GM18511 (cell line): ENCODE results near the gene ZFHX3.

Experiments used
- ATAC-seq: cut with Tn5 transposase; IDR thresholded peaks from one replicate; pipeline ENCODE4 v1.9.1; 2021; ENCODE audit warnings: mild to moderate bottlenecking, moderate library complexity; ENCODE audit not compliant: unreplicated experiment

The ZFHX3 gene

DNA sequence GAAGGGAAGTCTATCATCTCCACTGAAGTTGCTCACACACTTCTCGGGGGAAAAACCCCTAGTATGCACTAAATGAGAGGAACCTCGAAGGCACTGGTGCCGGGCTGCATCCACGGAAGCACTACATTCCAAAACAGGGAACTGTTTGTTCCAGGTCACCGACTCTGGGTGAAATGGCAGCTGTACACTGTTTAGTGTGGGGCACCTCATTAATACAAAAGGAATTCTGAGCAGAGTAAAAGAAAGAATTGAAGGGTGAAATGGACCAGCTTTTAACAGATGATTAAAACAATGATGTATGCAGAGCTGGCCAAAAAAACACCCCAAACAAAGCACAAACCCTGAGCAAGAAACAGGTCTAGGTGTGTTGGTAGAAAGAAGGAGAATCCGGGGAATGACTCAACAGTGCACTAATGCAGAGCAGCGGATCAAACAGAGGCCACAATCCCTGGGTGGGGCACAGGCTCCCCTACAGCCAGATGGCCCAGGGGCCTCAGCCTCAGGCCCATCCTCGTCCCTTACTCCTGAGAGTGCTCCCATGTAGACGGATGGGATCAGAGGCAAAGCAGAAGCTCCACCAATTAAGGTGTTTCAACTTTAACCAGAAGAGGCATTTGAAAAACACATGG is 161.5 kb downstream of the ZFHX3 start:
- no peak for ATAC-seq

DNA sequence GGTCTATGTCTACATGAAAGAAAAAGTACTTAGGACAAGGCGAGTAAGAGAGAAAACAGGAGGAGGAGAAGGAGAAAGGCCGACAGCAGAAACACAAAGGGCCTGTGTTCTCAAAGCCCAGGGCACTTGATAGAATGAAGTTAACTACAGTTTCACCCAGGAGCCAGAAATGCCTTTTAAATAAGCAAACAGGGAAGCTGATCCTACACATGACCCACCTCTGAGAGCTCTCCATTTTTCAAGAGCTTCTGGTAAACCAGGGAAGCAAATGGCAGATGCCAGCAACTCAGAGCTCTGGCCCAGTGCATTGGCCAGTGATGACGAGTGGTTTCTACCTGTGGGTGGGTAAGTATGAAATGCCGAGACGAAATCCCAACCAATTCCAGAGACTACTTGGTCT is 163.4 kb downstream of the ZFHX3 start:
- ATAC-seq = no peak

DNA sequence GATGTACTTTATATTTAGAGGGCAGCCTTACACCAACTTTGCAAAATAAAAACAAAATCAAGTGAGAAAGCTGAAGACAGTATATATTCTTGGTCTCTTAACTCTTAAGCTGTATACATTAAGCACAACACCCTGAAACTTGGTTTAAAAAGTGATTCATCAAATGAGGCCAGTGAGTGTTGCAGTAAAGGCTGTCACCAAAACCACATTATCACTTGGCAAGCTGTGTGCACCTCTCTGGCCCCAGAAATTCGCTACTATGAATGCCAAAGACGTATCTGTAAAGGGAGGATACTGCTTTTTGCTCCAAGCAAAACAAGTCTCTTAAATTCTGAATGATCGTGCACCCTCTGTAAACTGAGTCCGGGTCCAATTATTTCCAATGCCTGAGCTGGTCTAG is 163.9 kb downstream of the ZFHX3 start:
- ATAC-seq = no peak

DNA sequence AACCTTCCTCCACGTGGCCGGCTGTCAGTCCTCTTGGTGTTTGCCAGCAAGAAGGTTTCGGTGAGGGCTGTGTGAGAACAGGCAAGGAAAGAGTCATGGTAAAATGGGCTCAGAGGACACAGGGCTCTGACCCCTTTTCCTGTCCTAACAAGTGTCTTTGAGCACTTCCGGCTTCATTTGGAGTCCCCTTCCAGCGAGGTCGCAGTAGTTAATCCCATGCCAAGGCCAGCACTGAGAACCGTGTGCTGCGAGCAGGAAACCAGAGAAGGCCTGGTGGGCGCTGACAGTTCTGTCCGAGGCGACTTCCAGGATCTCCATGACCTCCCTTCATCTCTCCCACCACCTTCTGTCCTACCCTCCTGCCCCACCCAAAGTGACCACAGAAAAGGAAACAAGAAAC is 168.1 kb downstream of the ZFHX3 start:
- no peak for ATAC-seq

DNA sequence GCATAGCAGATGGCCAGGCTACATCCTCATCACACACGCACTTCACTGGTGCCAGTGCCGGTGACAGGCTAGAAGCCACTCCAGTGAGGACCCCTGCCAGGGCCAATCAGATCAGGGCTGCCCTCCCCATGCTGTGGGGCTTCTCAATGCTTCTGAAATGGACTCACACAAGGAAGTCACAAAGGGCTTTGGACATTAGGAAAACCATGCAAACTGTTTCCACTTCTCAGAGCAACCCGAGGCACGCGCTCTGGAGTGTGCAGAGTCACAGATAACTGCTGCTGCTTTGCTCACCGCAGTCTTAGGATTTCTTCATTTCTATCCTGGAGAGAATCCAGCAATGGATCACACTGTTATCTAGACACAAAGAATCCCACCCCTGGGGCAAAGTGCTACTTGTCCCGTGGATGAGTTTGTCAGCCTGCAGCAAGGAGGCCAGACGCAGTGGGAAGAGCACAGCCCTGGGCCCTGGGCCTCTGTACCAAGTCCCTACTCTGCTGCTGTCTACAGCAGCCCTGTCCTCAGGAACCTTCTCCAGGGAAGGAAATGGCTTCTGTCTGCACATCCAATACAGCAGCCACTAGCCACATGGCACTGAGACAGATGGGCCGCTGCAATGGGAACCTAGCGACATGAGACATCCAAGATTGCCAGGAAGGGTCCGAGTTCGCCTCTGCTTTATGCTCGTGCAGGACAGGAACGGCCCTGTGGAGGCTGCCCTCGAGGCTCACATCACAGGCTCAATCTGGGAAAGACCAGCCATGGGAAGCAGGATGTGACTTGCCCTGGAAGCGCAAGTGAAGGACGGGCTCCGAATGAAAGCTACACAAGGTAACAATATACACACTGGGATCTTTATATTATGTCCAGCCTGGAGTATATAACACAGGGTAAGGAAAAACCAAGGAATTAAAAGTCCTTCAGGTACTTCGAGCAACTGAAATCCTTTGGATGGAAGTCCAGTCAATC is 169.3 kb downstream of the ZFHX3 start:
- no peak for ATAC-seq

DNA sequence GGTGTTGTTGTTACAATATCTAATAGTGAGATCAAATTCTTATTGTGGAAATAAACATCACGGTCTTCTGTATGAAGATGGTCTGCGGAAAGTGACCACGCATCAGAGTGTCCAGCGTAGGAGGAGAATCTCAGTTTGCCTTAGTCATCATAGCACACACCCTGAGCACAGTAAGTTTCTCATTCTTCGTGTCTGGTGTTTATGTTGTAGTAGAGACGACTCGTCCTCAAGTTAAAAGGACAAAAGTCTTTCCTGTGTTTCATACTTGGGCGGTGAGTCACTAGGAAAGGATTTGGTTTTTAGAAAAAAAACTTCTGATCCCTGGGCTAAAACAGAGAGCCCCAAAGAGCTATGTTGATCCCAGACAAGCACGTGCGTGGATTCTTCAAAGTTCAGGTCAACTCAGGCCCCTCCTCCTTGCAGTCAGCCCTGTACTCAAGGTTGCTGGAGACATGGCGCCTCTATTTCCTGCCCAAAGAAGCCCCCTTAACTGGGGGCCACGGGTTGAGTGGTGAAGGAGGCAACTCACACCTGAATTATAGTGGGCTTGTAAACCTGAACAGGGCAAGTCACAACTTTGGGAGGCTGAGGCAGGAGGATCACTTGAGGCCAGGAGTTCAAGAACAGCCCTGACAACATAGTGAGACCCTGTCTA is 170.4 kb downstream of the ZFHX3 start:
- ATAC-seq = no peak

DNA sequence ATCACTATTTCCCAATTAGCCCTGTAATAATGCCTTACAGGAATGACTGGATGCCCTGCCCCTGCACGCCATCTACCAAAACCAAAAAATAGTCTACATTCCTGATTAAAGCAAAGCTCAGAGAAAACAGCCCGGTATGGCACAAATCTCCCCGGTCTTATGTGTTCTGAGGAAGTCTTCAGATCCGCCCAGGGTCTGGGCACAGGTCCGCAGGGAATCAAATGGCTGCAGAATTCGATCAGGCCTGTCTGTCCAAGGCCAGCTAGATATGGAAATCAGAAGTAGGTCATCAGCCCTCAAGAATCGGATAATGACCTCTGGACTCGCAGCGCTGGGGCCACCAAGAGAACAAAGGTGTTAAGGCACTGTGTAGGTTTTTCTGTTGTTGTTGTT is 171.0 kb downstream of the ZFHX3 start:
- ATAC-seq = no peak

DNA sequence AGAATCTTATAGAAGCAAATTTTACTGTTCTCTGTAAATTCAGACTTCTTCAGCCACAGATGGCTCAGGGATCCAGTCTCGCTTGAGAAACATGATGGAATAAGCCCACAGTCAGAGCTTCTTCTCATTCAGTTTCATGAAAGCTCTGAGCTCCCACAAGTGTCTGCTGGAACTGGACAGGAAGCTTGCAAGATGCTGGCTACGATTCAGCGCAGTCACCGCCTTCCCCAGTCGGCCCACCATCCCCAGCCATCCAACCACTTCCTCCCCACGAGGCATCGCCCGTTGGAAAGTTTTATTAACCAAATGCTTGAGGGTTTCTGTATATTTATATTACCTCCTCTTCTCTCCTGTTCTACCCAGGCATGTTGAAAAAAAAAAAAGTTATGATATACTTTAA is 171.7 kb downstream of the ZFHX3 start:
- ATAC-seq = peak; percentile 68

DNA sequence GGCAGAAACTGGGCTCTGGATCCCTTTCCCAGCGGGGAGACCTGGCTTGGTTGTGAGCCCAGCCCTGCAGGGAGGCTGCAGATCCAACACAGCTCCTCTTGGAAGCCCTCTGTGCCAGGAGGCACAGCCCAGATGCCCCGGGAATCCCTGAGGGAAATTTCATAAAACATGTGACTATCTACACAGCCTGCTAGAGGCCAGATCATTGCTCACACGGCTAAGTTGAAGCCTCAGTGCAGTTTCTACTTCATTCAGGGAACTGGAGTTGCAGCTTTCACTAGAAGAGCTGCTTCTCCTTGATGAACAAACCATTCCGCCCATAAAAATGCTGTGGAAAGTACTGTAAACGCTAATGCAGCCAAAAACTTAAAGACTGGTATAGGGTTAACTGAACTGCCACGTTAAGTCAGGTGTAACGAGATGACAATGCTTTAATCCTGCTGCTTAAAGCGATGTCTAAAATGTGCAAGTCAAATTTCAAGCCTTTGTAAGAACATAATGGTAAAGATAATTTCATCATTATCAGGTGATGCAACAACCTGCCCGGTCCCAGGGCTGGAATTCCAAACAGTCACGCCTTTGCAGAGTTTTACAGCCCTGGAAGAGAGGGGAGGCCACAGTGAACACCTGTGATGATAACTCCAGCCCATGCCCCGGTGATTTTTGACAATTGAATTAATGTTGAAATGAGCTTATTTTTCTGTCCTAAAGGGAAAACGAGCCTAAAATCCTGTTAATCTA is 172.5 kb downstream of the ZFHX3 start:
- no peak for ATAC-seq

DNA sequence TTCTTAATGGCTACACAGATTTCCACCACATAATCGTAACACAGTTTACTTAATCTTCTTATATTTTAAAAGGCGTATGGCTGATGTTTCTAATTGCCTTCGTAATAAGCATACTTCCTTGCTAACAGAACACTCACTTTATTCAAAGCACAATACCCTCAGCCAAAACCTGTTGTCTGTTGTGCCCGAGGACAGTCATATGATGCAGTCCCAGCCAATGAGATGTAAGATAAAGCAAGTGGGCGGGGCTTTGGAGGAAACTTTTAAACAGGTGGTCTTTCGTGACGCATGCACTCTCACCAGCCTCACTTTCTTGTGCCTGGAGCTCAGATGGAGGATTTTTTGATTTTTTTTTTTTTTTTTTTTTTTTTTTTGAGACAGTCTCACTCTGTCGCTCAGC is 174.1 kb downstream of the ZFHX3 start:
- no peak for ATAC-seq

DNA sequence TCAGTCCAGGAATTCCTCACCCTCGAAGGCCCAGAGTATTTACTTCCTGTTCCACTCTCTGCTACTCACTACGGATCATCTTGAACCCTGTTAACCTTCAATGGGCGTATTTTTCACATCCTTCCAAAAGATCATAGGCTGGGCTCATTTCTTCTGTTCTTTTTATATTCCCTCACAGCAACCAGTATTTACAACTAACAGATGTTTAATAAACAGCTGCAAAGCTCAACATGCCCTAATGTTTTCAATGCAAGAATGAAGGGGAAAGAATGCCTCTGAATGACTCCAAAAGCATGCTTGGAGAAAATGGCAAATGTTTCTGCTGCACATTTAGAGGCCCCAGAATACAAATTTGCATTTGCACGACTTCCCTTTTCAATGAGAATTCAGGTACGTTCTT is 174.9 kb downstream of the ZFHX3 start:
- no peak for ATAC-seq

DNA sequence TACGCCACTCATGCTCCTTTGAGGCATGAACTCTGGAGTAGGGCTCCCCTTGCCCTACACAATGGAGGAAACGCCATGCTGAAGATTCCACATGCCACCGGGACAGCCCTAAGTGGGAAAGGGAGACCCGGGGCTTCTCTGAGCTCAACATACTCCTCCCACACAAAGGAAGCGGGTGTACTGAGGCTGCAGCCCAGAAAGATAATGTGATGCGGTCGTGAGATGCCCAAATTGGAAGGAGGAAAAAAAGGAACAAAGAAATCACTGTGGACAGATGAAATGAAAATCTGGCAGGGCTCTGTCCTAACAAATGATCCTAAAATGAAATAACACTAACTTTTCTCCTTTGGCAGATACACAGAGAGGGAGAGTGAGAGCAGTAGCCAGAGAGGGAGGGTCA is 182.1 kb downstream of the ZFHX3 start:
- ATAC-seq = no peak

DNA sequence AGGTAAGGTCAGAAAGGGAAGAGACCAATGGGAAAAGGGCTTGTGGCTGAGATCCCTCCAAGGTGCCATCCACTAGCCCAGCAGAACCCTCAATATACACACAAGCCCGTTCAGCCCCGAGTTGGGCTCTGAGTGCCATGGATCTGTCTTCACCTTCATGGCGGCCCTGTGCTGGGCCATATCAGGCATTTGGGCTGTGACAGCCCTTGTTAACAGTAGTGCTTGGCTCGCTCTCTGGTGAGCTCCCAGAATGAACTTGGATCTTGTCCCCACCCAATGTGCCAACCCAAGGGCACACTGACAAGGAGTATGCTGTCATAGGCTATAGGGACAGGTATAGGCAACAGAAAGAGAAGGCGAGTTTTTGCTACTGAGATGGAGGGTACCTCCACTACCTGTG is 182.7 kb downstream of the ZFHX3 start:
- no peak for ATAC-seq

DNA sequence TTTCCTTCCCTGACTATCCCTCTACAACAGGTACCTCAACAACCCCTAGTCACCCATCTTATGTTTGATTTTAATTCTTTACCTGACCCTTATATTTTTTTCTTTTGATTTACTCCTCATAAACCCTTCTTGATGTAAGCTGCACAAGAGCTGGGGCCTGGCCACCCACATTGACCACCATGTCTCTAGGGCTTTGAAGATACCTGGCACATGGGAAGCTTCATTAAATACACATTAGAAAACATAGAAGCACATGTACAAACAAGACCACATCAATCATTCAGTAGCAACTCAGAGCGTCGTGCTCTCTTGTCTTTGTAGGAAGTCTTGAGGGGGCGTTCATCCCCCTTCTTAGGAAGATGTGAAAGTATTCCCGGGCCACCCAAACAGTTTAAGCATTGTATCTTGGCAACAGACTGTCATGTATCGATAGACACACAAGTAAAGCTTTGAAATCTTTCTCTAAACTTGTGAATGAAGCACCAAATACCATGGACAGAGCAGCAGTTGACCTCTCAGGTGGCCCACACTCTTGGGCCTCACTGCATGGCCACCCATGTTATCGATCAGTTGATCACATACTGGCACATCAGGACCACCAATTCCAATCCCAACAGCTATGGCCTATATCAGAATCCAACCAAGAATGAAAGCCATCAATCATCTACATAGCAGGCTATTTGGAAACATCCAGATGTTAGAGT is 183.6 kb downstream of the ZFHX3 start:
- no peak for ATAC-seq

DNA sequence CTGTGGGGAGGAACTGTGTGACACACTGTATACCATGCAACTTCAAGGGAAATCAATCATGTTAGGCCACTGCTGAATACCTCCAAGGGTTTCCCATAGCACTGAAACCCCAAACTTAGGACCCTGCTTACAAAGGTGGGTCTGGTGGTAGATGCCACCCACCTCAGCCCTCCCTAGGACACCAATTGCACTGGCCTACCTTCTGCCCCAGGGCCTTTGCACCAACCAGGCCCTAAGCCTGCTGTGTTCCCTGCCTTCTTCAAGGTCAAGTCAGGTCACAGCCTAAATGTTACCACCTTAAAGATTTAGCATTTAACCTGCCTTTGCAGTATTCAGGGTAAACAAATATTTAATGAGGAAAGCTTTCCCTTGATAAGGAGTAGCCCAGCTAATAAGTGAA is 185.8 kb downstream of the ZFHX3 start:
- ATAC-seq = no peak

DNA sequence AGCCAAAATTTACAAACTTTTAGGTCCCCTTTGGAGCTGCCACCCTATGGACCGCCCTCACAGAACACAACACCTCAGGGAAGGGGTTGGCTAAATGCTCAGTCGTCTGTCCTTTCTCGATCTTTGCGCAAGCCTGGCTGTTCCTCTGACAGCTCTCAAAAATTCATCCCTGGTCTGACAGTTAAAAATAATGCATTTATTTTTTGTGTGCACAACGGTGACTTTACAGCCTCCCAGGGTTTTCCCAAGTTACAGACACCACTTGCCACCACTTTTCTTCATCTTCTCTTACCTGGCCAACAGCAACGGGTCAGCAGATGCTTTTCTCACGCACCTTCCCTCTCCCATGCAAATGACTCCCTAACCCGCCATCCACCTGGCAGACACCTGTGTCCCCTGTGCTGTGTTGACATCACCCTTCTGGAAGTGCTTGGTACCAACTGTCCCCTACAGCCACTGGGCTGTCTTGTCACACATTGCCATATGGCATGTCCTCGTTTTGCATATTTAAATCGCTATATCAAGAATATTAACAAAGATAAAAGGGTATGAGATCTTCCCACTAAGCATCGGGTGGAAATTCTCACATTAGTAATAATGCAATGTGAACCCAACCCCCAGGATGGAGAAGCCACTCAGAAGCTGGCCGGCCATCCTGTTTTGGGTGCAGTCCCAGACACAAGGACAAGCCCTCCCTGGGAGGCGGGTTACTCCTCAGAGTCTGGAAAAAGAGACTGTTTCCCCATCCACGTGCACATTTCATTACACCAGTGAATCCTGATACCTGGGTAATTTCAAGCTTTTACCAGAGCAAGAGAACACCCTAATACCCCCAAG is 187.0 kb downstream of the ZFHX3 start:
- no peak for ATAC-seq

DNA sequence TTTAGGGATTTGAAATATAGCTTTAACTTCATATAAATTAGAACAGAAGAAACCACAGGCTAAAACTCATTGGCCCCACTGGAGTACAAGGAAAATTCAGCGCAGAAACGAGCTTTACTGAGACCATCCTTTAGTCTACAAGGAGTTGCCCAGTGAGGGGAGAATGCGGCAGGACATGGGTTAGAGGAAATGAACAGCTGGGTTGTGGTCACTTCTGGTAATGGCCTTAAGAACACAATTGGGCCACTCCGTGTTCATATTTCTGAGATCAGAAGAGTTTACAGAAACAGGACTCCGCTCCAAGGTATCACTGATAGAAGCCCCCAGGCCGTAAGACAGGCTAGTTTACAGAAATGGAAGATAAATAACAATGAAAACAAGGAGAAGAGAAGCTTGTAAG is 188.3 kb downstream of the ZFHX3 start:
- ATAC-seq = no peak

DNA sequence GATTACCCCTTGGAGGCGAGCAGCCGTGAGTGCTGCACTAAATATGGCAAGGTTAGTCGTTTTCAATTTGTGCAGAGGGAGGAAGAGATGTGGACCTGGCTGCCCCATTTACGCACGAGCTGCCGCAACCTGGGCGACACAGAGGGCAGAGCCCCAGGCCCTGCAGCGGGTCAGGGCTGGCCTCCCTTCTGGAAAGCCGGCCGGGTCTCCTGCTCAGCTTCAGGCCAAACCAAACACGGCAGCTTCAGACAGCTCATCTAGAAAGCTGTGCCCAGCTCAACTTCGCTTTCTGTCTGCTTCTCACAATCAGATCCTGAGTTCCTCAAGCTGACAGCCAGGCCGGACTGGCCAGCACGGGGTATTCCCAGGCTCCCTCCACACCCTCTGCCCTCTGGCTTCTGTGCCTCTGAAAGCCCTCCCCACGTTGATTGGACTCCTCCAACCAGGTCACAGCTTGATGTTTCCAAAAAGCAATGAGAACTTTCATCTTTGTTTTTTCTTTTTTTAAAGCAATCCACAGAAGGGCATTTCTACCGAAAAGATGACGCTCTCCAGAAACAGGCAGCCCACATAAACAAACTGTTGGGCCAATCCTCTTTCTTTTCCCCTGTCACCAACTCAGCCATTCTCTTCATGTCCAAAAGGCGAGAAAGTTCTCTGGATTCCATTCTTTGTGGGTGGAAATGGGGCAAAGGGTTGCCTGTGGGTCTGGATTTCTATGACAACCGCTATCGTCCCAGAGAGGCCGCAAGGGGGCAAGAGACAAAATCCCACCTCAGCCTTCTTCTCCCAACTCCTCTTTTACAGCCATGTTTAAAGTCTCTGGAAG is 189.0 kb downstream of the ZFHX3 start:
- ATAC-seq = no peak
